Osteocyte (in vitro differentiated cells): ENCODE data around the gene IL4I1. TPM values are rescaled to one million over a fixed set of nuclear protein-coding genes. Genes with fewer than 3 reads are reported as not detected.

Experiments
- DNase-seq: peaks from one replicate; pipeline ENCODE4 v3.0.0; 2021; ENCODE audit warnings: mixed read lengths; ENCODE audit not compliant: unreplicated experiment; ENCODE audit errors: extremely low spot score
- H3K27ac Mint-ChIP-seq: one replicate; pipeline ENCODE4 v1.8.0; 2021; ENCODE audit warnings: mild to moderate bottlenecking, mixed read lengths; ENCODE audit not compliant: unreplicated experiment
- H3K27me3 Mint-ChIP-seq: one replicate; pipeline ENCODE4 v1.8.0; 2021; ENCODE audit warnings: mixed read lengths; ENCODE audit not compliant: unreplicated experiment
- H3K36me3 Mint-ChIP-seq: one replicate; pipeline ENCODE4 v1.8.0; 2021; ENCODE audit warnings: mixed read lengths; ENCODE audit not compliant: unreplicated experiment
- H3K4me1 Mint-ChIP-seq: one replicate; pipeline ENCODE4 v1.8.0; 2021; ENCODE audit warnings: mixed read lengths; ENCODE audit not compliant: unreplicated experiment
- H3K4me3 Mint-ChIP-seq: one replicate; pipeline ENCODE4 v1.8.0; 2021; ENCODE audit warnings: mild to moderate bottlenecking, moderate library complexity, mixed read lengths; ENCODE audit not compliant: unreplicated experiment
- H3K9me3 Mint-ChIP-seq: one replicate; pipeline ENCODE4 v1.8.0; 2021; ENCODE audit warnings: mixed read lengths; ENCODE audit not compliant: unreplicated experiment
- CTCF ChIP-seq: fragments of 200-600 bp; sonication (generic); IDR thresholded peaks from 2 replicates; pipeline ENCODE4 v1.5.0; 2021; ENCODE audit warnings: antibody characterized with exemption, mild to moderate bottlenecking, moderate library complexity
- total RNA-seq: library from RNA; stranded (reverse); gene quantifications from 2 replicates; pipeline ENCODE4 v1.2.1, GENCODE V29; 2021

Gene IL4I1
- total RNA-seq, 1 donor from 2014 or later = not detected

GRCh38 chr19:49852631-49853126 is 44.0 kb downstream of the IL4I1 start:
- Mint-ChIP-seq H3K27ac (peak overlapping the region; percentile 70), H3K36me3 (peaks cover 22% of the 10 kb centered on the region), H3K9me3 (peaks cover 6% of the 10 kb centered on the region), H3K27me3 (no peaks in the 10 kb centered on the region), H3K4me1 (peaks cover 45% of the 10 kb centered on the region), H3K4me3 (peak overlapping the region; percentile 76)
- no peak for TF ChIP-seq CTCF
- no peak for DNase-seq

GRCh38 chr19:49851456-49852259 is 45.0 kb downstream of the IL4I1 start:
- DNase-seq = no peak
- peak overlapping the region; percentile 76 for H3K4me3 Mint-ChIP-seq

GRCh38 chr19:49850487-49851342 is 46.0 kb downstream of the IL4I1 start, which contains the start of gene PTOV1:
Gene PTOV1 (plus strand): TSS chr19:49851159.
- H3K4me3 Mint-ChIP-seq = peak within 1 kb of the TSS; percentile 87
- DNase-seq = peak; percentile 97
- H3K36me3 Mint-ChIP-seq = peaks cover 14% of the 10 kb centered on the region
- H3K27ac Mint-ChIP-seq = peak within 1 kb of the TSS; percentile 98
- no peak for TF ChIP-seq CTCF
- H3K4me1 Mint-ChIP-seq = peaks cover 48% of the 10 kb centered on the region
- peaks cover 6% of the 10 kb centered on the region for H3K9me3 Mint-ChIP-seq
- no peaks in the 10 kb centered on the region for H3K27me3 Mint-ChIP-seq

More at GRCh38 chr19:49851456-49852259, 45.0 kb downstream of the IL4I1 start:
- Mint-ChIP-seq H3K4me1 (peaks cover 45% of the 10 kb centered on the region), H3K36me3 (peaks cover 14% of the 10 kb centered on the region), H3K27ac (peak overlapping the region; percentile 70), H3K27me3 (no peaks in the 10 kb centered on the region), H3K9me3 (peaks cover 6% of the 10 kb centered on the region)
- TF ChIP-seq CTCF = no peak

GRCh38 chr19:49850221-49850486 is 46.5 kb downstream of the IL4I1 start:
- Mint-ChIP-seq H3K4me3 (peak overlapping the region; percentile 87), H3K4me1 (peaks cover 52% of the 10 kb centered on the region), H3K9me3 (peaks cover 6% of the 10 kb centered on the region), H3K27me3 (no peaks in the 10 kb centered on the region), H3K36me3 (peaks cover 11% of the 10 kb centered on the region), H3K27ac (peak overlapping the region; percentile 98)
- TF ChIP-seq CTCF = no peak
- DNase-seq = no peak
